ENCODE results near the gene FCF1.

GRCh38 chr14:74771399-74771798 lies 58.5 kb downstream of the FCF1 start:
- TF ChIP-seq CTCF (CRISPR knock-in tag; IDR thresholded peaks at IDR 0.05): no peak
- no peak for TF ChIP-seq DPF2 (CRISPR knock-in tag; IDR thresholded peaks at IDR 0.05; ENCODE audit: borderline replicate concordance, low read depth)
- TF ChIP-seq KIAA2018 (CRISPR knock-in tag; IDR thresholded peaks at IDR 0.05; ENCODE audit: borderline replicate concordance): no peak
- TF ChIP-seq SKIL (CRISPR knock-in tag; IDR thresholded peaks at IDR 0.05; ENCODE audit: borderline replicate concordance): no peak
- TF ChIP-seq MYC (CRISPR knock-in tag; IDR thresholded peaks at IDR 0.05; ENCODE audit: borderline replicate concordance): no peak
- no peak for TF ChIP-seq ZNF570 (CRISPR knock-in tag; IDR thresholded peaks at IDR 0.05; ENCODE audit: borderline replicate concordance)
